ENCODE results near the gene ANTXR1.

GRCh38 chr2:69201259-69201658 lies 188.3 kb downstream of the ANTXR1 start:
- no peak for TF ChIP-seq CTCF (IDR thresholded peaks at IDR 0.05)
- no peak for TF ChIP-seq POLR2A (IDR thresholded peaks at IDR 0.05)

All from uterus (tissue), 2 donors.